ENCODE data around the gene GLB1L2. TPM values are rescaled to one million over a fixed set of nuclear protein-coding genes. Genes with fewer than 3 reads are reported as not detected.

The GLB1L2 gene
- total RNA-seq, 2 donors from 2014 or later = 2.4 to 4.9 TPM

DNA sequence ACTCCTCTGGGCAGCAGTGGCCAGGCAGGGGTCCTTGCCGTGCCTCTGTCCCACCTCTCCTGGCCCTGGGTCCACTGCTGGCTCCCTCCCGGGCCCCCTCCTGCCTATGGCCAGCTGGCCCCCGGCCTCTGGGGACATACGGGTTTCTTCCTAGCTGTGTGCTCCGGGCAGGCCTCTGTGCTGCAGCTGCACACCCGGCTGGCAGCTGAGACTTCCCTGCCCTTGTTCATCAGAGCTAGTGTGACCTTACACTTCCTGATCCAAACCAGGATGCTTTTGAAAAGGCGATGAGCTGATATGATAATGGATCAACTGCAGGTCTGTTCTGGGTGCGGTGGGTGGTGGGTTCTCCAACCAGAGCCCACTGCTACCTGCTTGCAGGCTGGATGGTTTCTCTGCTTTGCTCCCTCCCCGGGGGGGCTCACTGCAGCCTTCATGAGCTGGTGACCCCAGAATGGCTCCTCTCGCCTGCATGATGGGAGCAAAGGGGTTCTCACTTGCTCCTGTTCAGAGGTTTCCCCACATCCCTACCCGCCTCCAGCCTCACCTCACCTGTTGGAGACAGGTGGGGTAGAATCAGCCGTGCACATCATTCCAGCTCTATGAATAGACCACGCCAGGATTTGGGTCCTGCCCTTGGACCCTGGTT, 67.0 kb downstream of the GLB1L2 start:
- no peaks in the 10 kb centered on the region for H3K9me3 Mint-ChIP-seq
- H3K36me3 Mint-ChIP-seq = no peaks in the 10 kb centered on the region
- ATAC-seq (no peak), DNase-seq (ENCODE audit: low spot score in 2 of 2) (no peak)
- H3K27ac Mint-ChIP-seq = no peak overlapping the region

DNA sequence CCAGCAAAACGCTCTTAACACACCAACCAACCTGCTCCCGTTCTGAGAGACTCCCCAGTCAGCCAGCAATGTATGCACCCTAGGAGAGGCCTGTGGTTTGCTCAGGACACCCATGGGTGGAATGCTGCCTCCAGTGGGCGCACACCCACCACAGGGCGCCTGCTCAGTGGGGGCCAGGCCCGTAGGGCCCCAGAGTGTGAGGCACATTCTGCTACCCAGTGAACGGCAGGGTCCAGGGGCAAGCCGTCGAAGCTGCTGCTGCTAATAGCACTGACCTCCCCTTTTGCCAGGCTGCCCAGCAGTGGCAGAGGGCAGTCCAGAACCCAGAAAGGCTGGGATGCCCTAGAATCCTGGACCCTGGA, 67.5 kb downstream of the GLB1L2 start:
- Mint-ChIP-seq H3K27ac (no peak overlapping the region), H3K9me3 (no peaks in the 10 kb centered on the region), H3K36me3 (no peaks in the 10 kb centered on the region)
- DNase-seq (ENCODE audit: low spot score in 2 of 2) (no peak), ATAC-seq (no peak)

DNA sequence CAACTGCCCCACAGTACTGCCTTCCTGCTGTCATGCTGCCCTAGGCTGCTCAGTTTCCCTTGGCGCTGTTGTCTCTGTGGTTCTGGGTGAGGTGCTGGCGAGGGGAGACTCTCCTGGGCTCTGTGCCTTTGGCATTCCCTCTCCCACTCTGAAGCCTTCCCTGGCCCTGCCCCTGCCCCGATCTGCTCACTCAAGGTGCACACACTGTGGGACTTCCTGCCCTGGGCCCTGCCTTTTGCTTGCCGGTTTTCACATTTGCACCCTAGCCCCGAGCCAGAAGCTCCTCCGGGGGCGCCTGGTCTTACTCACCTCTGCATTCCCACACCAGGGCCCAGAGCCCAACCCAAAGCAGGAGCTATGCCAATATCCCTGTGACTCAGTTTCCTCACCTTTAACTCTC, 68.2 kb downstream of the GLB1L2 start:
- no peaks in the 10 kb centered on the region for H3K9me3 Mint-ChIP-seq
- H3K36me3 Mint-ChIP-seq = no peaks in the 10 kb centered on the region
- ATAC-seq = no peak
- H3K27ac Mint-ChIP-seq = no peak overlapping the region
- no peak for DNase-seq (ENCODE audit: low spot score in 2 of 2)

DNA sequence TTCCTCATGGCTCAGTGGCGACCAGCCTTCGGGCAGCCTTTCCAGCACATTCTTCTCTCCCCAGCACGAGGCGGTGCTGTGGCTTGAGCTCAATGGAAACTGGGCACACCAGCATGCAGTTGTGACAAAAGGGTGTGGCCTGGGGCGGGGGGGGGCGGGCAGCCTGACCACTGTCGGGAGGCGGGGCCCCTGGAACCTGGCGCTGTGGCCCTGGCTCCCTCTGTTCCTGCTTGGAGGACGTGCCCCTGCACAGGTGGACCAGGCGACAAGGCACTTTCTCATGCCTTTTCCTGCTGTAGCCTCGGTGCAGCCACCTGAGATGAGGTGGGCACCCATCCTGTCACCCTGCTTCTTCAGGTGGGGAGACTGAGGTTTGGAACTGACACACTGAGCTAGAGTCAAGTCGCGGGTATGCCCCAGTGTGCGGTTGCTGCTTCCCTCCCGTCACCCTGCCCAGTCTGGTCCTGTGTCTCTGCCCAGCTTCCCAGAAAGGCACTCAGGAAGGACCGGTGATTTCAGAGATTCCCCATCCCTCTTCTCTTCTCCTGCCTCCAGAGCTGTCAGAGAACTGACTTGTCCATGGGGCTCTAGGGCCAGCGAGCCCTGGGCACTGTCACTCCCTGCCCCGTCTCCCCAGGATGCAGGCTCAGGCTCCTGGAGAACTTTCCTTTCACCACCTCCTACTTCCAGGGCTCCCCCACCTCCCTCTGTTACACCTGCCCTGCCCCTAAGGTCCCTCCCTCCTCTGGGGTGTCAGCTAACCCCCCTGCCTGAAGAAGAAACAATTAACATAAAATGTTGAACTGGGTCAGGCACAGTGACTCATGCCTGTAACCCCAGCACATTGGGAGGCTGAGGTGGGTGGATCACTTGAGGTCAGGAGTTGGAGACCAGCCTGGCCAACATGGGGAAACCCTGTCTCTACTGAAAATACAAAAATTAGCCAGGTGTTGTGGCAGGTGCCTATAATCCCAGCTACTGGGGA, 70.3 kb downstream of the GLB1L2 start:
- Mint-ChIP-seq H3K27ac (no peak overlapping the region), H3K9me3 (no peaks in the 10 kb centered on the region), H3K36me3 (no peaks in the 10 kb centered on the region)
- DNase-seq (ENCODE audit: low spot score in 2 of 2) = no peak
- ATAC-seq = no peak

DNA sequence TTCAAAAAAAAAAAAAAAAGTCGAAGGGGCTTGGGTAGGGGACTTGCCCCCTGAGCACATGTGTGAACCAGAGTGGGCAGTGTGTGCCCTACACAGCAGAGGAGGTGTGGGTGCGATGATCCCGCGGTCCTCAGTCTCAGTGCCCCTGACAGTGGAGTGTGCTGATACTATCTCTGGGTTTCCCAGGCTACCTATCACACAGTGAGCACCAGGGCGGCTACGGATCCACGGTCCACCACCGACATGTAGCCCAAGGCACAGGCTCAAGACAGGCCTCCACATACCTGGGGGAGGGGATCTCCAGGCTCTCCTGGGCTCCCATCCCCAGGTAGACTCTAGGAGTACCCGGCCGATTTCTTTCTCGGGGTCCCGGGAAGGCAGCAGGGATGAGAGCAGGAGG, 71.1 kb downstream of the GLB1L2 start:
- H3K27ac Mint-ChIP-seq = no peak overlapping the region
- ATAC-seq (peak in 1 of 2 donors; percentile 11), DNase-seq (ENCODE audit: low spot score in 2 of 2) (no peak)
- no peaks in the 10 kb centered on the region for H3K36me3 Mint-ChIP-seq
- H3K9me3 Mint-ChIP-seq = no peaks in the 10 kb centered on the region

GRCh38 chr11:134404575-134405341, 73.0 kb downstream of the GLB1L2 start:
- no peaks in the 10 kb centered on the region for H3K9me3 Mint-ChIP-seq
- no peak overlapping the region for H3K27ac Mint-ChIP-seq
- no peaks in the 10 kb centered on the region for H3K36me3 Mint-ChIP-seq
- ATAC-seq = no peak
- no peak for DNase-seq (ENCODE audit: low spot score in 2 of 2)

DNA sequence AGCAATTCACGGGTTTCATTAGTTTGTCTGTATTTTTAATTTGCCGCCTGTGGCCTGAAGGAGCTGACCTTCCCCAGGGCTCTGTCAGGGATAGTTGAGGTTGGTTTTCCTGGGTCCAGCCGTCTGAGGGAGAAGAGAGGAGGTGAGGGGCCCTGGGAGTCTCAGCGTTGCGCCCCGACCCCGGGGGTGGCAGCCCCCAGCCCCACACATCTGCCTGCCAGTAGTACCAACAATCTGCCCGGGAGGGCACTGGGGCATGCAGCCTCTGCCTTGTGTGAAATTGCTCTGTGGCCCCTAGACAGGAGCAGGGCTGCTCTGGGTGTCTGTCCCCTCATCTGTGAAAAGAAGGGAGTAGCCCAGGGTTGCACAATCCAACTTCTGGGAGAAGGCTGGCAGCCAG, 73.6 kb downstream of the GLB1L2 start:
- no peaks in the 10 kb centered on the region for H3K36me3 Mint-ChIP-seq
- DNase-seq (ENCODE audit: low spot score in 2 of 2) = no peak
- no peak overlapping the region for H3K27ac Mint-ChIP-seq
- H3K9me3 Mint-ChIP-seq = no peaks in the 10 kb centered on the region
- ATAC-seq = no peak

DNA sequence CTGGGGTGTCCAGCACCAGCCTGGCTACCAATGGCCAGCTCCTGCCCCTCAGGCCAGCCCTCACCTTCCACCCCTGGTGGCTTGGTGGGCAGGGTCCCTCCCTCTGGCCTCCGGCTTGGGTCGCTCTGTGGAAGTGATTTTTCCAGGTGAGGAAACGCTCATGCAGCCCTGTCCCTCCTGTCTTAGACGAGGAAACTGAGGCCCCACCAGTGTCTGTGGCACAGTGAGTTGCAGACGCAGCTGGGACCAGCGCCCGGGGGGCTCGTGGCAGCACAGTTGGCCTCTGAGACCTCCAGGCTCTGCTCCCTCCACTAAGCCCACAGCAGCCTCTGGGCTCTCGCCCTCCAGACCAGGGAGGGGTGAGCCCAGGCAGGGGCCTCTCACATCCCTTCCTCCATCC, 74.1 kb downstream of the GLB1L2 start:
- Mint-ChIP-seq H3K9me3 (no peaks in the 10 kb centered on the region), H3K36me3 (no peaks in the 10 kb centered on the region), H3K27ac (no peak overlapping the region)
- ATAC-seq = no peak
- no peak for DNase-seq (ENCODE audit: low spot score in 2 of 2)

DNA sequence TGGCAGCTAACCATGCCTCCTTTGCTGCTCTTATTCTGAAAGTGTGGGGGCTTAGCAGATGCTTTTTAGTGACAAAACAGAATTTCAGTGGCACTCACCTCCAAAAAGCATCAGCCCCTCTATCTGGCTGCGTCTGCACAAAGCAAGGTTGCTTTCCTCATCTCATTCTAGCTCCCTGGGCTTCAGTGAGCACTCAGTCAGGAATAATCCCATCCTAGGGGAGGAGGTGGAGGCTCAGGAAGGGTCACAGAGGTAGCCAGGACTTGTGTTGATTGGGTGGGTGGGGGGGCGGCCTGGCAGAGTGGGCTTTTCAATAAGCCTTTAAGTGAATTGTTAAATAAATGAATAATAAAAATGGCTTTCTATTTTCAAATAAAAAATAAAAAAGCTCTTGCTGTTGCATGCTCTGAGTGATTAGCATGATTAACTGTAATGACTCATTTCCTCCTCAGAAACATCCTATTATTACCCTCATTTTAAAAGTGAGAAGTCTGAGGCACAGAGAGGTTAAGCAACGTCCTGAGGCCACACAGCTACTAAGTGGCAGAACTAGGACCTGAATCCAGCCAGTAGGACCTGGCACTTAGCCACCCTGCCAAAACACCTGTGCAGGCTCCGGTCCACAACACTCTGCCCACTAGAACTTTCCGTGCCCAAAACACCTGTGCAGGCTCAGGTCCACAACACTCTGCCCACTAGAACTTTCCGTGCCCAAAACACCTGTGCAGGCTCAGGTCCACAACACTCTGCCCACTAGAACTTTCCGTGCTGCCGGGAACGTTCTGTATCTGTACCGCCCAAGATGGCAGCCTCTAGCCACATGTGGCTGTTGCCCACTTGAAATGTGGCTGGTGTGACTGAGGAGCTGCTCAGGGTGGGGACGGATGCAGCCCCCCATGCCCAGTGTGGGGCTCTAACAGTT, 74.7 kb downstream of the GLB1L2 start:
- Mint-ChIP-seq H3K27ac (no peak overlapping the region), H3K9me3 (no peaks in the 10 kb centered on the region), H3K36me3 (no peaks in the 10 kb centered on the region)
- DNase-seq (ENCODE audit: low spot score in 2 of 2) (no peak), ATAC-seq (peak in 1 of 2 donors; percentile 40)

DNA sequence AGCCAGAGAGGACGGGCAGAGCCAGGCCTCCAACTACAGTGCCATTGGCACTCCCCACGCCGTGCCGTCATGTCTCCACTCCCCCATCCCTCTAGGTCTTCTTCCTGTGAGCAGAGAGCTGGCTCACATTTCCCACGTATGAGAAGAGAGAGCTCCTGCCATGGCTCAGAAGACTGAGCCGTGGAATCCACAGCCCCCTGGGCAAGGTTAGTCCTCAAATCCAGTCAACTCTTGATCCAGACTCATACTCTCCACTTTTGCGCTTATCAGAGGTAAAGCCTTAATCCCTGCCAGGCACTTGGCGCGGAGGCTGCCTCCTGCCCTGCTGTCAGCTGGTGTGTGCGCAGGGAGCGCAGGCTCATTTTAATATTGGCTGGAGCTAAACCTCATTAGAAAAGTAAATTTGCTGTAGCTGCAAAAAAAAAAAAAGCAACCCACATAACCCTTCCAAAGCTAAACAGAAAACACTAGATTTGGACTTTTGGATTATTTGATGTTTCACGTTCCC, 75.6 kb downstream of the GLB1L2 start:
- no peaks in the 10 kb centered on the region for H3K9me3 Mint-ChIP-seq
- DNase-seq (ENCODE audit: low spot score in 2 of 2) (no peak), ATAC-seq (no peak)
- H3K27ac Mint-ChIP-seq = no peak overlapping the region
- H3K36me3 Mint-ChIP-seq = no peaks in the 10 kb centered on the region

DNA sequence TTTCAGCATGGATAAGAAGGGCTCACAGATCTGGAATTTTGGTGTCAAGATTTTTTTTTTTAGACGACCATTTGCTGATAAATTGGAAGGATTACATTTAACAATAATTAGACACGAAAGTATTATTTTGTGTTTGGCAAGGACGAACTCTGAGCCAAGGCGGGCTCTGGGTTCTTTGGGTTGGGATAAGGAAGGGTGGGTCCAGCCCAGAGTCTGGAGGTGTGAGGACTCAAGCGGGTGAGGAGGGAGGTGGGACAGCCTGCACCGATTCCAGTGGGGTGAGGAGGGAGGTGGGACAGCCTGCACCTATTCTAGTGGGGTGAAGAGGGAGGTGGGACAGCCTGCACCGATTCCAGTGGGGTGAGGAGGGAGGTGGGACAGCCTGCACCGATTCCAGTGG, 76.1 kb downstream of the GLB1L2 start:
- Mint-ChIP-seq H3K36me3 (no peaks in the 10 kb centered on the region), H3K9me3 (no peaks in the 10 kb centered on the region), H3K27ac (no peak overlapping the region)
- ATAC-seq (no peak), DNase-seq (ENCODE audit: low spot score in 2 of 2) (no peak)

DNA sequence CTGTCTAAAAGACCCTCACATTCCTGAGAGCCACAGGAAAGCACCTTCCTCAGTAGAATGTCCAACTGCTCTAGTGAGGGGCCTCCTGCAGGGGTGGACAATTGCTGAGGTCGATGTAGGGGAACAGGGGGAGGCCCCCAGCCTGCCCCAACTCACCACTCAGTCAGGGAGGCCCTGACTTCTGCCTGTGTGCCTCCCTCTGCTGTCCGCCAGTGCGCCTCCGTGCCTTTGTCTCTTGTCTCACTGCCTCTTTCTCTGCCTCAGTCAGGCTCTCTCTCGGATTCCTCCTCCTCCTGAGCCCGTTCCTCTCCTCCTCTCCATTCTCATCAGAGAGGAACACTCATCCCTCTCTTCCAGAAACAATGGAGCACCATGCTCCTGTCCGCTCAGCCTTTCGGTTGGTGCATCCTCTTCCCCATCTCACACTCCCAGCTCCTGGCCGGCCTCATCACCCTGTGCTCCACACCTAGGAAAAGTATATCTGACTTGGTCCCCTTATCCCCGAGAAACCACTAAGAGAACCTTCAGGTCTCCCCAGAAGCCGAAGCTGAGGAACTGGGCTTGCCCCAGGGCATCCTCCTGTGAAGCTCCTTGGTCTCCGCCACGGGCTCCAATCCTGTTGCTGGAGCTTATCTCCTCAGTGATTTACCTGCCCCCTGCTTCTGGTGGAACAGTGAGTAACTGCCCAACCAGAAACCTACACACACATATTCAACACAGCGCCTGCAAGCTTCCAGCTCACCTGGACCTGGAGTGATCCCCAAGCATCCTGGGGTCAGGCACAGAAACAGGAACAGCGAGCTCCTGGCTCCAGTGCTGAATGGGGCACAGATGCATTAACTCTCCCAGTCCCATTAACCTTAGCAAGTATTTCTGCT, 78.0 kb downstream of the GLB1L2 start:
- Mint-ChIP-seq H3K27ac (no peak overlapping the region), H3K36me3 (no peaks in the 10 kb centered on the region), H3K9me3 (no peaks in the 10 kb centered on the region)
- DNase-seq (ENCODE audit: low spot score in 2 of 2) (no peak), ATAC-seq (no peak)

- Mint-ChIP-seq H3K27ac (no peak overlapping the region), H3K36me3 (no peaks in the 10 kb centered on the region), H3K9me3 (no peaks in the 10 kb centered on the region)
- no peak for ATAC-seq
- DNase-seq (ENCODE audit: low spot score in 2 of 2) = no peak
These were observed 79.0 kb downstream of the GLB1L2 start for GRCh38 chr11:134410766-134411165.

GRCh38 chr11:134412203-134413042, 80.6 kb downstream of the GLB1L2 start, which contains the start of gene B3GAT1:
Gene B3GAT1, minus strand, starts transcription at chr11:134412242. Its CDS starts 24,583 bp downstream, at chr11:134387659.
- Mint-ChIP-seq H3K36me3 (no peaks in the 10 kb centered on the region), H3K27ac (no peak within 1 kb of the TSS), H3K9me3 (no peaks in the 10 kb centered on the region)
- DNase-seq (ENCODE audit: low spot score in 2 of 2) (peak in 1 of 2 donors; percentile 30), ATAC-seq (peak; percentile 45 to 46)

Data from activated naive CD4-positive, alpha-beta T cell treated with anti-CD3 and anti-CD28 coated beads, Interleukin-2, amount 50 U/mL, for 72 hours (primary cell).